HG03108 (cell line): ENCODE measurements around the gene EI24.
"Not testable (repeated sequence)": the region's sequence is repeated elsewhere in the genome, so short reads cannot be mapped to it uniquely, and the experiment has no call there.

Experiments used
- ATAC-seq: cut with Tn5 transposase; IDR thresholded peaks from one replicate; pipeline ENCODE4 v1.9.1; 2021; ENCODE audit warnings: moderate library complexity; ENCODE audit not compliant: unreplicated experiment

Gene EI24

DNA sequence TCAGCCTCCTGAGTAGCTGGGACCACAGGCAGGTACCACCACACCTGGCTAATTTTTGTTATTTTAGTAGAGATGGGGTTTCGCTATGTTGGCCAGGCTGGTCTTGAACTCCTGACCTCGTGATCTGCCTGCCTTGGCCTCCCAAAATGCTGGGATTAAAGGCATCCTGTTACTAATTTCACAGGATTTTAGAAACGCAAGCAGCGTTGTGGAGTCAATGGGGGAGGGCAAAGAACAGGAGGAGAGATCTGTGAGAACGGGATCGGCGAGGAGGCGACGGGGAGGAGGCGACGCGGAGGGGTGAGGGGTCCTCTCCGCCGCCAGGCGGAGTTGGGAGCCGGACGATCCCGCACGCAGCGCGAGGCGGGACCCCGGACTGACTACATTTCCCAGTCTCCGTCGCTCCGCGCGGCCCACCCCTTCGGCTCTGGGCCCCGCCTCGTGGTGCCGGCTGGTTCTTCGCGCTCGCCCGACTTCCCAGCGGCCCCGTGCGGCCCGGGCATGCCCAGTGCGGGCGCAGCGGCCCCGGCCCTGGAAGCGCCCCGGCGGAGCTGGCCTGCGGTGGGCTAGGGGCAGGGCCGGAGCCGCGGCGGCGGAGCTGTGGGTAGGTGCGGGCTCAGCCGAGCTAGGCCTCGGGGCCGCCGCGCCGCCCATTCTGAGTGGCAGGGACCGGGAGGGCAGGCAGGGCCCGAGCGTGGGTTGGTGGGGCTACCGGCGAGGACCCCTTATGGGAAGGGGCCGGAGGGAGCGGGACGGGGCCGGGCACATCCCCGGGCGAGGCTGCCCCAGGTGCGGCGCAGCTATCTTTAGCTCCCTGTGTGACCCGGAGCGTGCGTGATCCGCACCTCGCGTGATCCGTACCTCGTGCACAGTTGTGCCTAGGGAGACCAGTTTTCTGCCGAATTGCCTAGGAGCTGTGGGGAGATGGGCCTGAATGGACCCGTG lies at the start of gene EI24:
TSS of gene EI24 (plus strand) at position 508 of the 945 bp plus-strand sequence. CDS start 3,051 bp downstream, outside the sequence.
- ATAC-seq = peak; percentile 99

DNA sequence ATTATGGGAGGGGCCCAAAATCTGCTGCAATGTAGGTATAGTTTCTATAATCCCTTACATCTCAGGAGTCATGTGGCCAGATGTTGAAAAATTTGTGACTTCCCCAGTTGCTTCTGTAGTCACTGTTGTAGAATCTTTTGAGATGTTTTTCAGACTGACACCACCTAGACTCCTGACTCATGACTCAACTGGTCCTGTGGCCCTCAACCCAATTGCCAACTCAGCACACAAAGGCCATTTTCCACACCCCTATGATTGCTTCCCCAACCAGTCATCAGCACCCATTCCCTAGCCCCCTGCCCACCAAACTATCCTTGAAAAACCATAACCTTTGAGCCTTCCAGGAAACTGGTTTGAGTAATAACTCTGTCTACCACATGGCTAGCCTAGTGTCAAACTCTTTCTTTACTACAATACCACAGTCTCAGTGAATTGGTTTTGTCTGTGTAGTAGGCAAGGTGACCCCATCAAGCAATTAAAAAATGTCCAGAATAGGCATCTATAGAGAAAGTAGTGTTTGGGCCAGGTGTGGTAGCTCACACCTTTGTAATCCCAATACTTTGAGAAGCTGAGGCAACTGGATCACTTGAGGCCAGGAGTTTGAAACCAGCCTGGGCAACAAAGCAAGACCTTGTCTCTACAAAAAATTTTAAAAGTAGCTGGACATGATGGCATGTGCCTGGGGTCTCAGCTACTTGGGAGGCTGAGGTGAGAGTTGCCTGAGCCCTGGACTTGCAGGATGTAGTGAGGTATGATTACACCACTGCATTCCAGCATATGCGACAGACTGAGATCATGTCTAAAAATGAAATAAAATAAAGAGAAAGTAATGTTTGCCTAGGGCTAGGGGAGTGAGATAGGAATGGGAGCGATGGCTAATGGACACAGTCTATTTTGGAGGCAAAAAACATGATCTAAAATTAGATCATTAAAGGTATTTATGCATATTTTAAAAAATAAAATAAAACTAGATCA lies 49.1 kb upstream of the EI24 start:
- no peak for ATAC-seq

DNA sequence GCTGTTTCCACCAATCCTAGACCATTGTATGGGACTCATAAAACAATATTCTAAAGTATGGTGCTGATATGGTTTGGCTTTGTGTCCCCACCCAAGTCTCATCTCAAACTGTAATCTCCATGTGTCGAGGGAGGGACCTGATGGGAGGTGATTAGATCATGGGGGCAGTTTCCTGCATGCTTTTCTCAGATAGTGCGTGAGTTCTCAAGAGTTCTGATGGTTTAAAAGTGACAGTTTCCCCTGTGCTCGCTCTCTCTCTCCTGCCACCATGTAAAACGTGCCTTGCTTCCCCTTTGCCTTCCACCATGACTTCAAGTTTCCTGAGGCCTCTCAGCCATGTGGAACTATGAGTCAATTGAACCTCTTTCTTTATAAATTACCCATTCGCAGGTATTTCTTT lies 44.0 kb upstream of the EI24 start:
- no peak for ATAC-seq

DNA sequence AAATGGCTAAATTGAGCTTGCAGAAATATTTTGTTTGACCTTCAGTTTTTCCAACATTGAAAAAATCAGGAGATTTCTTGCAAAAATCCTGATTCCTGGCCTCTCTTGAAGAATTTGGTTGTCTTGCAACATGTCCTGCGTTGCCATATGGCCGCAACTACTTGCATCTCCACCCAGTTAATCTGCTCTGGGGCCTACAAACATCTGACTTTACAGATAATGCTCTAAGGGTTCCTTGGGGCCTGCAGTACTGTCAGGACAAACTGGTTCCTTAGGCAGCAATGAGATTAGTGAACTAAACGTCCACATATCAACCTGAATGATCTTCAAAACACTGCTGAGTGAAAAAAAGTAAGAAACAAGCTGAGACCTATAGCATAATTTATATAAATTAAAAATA lies 36.6 kb upstream of the EI24 start:
- ATAC-seq = no peak

DNA sequence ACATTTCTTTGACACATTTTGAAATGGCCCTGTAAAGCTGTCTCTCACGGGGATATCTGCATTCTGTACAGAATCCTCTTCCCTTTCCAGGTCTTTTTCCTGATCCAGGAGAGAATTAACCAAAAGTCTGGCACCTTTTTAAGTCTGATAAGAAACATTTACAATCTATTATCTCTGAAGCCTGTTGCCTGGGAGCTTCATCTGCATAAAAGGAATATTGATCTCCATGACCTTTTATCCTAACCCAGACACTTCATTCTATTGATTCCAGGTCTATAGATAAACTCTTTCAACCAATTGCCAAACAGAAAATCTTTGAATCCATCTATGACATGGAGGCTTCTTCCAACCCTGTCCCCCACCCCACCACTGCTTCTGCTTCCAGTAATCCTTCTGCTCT lies 33.7 kb upstream of the EI24 start:
- no peak for ATAC-seq

DNA sequence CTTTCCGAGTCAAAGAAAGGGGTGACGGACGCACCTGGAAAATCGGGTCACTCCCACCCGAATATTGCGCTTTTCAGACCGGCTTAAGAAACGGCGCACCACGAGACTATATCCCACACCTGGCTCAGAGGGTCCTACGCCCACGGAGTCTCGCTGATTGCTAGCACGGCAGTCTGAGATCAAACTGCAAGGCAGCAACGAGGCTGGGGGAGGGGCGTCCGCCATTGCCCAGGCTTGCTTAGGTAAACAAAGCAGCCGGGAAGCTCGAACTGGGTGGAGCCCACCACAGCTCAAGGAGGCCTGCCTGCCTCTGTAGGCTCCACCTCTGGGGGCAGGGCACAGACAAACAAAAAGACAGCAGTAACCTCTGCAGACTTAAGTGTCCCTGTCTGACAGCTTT lies 32.4 kb upstream of the EI24 start:
- ATAC-seq = not testable (repeated sequence)

DNA sequence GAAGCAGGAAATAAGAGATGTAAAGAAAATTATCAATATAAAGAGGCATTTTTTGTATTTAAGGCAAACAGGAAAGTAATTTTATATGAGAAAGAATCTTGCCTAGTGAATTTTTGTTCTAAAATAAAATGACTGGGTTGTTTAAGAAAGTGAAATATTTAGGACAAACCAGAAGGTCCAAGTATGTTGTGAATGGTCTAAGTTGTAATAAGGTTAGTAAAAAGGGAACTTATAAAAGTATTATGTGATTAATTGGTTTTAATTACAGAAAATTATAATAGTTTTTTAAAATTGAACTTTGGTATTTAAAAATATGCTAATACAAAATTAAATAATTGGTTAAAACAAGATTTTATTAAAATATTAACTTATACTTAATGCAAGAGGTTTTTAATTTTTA lies 26.6 kb upstream of the EI24 start:
- ATAC-seq = no peak

DNA sequence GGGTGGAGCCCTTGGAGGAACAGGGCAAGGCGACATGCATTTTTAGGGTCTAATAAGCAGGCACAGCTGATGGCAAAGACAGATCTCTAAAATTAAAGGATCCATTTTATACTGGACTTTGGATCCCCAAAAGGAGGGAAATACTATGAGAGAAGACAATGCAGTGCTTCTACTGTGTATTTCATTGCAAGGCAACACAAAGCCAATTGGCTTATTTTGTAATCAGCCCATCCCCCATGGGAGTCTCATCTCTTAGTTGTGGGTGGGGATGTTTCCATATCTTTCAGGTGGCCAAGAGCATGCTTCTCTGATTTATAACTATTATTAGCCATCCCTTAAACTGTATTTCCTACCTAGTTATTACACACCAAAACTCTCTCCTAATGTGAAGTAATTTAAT lies 18.5 kb upstream of the EI24 start:
- no peak for ATAC-seq

DNA sequence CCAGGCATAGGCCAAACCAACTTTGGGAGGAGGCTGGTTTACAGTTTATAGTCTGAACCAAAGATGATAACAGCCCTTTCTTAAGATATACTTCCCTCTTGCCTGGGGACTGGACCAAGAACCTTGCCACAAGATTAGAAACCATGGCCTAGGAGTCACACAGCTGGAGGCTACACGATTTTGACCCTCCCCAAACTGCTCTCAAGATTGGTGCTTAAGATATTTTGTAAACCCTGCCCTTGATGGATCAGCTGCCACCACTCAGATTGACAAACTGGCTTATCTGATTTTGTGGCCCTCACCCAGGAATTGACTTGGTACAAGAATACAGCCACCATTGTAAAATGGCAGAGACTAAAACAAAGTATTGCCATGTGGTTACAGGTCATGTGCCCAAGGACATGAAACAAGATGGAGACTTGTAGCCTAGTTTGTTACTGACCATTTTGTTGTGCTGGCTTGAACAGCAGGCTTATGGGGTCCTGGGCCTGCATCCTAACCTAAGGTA lies 17.4 kb upstream of the EI24 start:
- ATAC-seq = no peak

DNA sequence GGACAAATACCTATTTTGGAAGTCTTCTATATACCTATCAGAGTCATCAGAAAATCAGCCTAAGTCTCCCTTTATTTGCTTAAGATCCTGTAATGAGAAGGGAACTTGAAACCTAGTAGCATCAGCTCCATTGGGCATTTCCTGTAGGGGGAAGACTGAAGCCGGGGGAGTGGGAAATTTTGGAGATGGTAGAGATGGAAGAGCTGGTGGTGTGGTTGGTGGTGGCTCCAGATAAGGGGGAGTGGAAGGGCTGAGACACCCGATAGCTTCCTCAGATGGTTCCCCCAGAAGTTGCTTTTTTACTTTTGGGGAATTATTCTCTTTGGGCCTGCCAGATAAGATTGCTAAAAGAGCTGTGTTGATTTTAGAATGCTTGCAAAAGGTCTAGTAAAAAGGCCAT lies 16.4 kb upstream of the EI24 start:
- no peak for ATAC-seq

DNA sequence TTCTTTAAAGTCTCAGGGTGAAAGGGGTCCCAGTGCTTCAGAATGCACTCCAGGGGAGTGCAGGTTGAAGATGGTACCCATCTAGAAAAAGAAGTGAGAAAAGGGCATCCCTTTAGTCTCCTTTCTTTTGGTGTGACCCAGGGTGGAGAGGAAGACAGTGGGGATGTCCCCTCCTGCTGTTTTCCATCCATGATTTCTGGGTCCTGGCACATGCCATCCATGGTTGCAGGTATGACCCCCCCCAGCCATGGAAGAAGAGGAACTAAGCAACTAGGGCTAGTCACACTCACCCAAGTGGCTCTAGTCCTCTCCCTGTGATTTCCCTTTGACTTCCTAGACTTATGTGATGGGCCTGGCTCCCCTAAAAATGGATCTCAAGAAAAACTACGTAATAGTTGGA lies 15.9 kb upstream of the EI24 start:
- no peak for ATAC-seq

DNA sequence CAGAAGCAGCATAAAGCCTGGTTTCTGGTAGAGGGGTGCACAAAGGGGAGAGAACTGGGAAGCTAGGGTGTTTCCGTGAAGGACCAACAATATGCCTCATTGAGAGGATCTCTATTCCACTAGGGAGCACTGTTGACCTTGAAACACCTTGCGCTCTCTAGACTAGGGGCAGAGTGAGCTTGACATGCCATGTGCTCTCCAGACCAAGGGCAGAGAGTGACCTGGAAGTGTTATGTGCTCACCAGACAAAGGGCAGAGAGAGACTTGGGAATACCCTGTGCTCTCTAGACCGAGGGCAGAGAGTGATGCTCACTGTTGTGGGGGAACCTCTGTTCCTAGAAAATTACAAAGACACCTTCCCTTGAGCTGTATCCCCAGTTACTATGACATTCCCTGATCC lies 15.2 kb upstream of the EI24 start:
- ATAC-seq = no peak

DNA sequence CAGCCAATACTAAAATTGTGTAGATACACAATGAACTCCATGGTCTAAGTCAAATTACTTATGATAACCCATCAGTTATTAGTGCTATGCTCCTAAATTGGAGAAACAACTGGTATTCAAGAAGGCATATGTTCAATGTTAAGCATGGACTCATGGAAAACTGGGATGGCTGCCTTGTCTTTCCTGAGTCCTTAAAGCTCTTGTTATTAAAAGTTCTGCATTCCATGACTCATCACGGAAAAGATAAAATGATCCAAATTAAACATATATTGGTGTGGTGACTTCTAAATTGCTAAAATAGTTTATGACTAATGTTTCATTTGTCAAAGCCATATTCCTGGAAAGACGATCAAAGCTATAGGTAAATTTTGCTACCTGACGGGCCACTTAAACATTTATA lies 9.4 kb upstream of the EI24 start:
- ATAC-seq = no peak

DNA sequence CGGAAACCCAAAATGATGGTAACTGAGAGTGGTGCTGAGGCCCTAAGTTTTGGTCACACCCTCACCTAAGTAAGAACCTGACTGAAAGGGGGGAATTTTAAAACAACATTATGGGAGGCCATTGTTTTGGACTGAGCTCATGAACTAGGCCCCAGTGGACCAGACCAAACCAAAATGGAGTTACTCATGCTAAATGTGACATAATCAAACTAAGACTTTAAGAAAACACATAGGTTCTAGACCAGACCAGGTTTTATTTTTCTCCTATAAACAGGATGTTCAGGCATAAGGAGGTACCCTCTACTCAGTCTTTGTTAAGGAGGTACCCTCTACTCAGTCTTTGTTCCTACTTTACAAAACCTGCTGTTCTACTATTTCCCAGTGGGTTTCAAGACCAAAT lies 7.4 kb upstream of the EI24 start:
- no peak for ATAC-seq

DNA sequence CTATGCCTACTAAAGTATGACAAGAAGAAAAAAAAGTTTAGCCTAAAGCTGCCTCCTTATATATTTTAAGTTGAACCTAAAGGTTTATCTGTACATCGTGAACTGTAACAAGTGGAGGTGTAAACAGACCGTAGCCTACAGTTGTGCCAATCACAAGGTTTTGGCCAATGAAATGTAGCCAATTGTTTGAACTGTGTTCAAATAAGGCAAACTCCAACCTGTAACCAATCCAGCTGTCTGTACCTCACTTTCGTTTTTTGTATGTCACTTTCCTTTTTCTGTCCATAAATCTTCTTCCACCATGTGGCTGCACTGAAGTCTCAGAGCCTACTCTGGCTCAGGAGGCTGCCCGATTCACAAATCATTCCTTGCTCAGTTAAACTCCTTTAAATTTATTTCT lies 6.8 kb upstream of the EI24 start:
- no peak for ATAC-seq

DNA sequence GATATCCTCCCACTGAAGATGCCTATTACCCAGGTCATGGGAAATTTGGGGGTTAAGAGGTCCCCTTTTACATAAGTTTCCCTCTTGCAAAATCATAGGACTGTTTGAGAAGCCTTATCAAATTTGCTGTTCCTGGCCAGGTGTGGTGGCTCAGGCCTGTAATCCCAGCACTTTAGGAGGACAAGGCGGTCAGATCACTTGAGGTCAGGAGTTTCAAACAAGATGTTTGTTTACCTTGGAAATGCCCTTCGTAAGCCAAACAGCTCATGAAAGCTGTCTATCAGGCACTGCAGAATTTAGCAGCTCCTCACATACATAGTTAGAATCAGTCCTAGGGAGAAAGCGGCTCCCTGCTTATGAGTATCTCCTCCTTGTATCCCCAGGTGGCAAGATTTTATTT lies 4.9 kb upstream of the EI24 start:
- no peak for ATAC-seq

DNA sequence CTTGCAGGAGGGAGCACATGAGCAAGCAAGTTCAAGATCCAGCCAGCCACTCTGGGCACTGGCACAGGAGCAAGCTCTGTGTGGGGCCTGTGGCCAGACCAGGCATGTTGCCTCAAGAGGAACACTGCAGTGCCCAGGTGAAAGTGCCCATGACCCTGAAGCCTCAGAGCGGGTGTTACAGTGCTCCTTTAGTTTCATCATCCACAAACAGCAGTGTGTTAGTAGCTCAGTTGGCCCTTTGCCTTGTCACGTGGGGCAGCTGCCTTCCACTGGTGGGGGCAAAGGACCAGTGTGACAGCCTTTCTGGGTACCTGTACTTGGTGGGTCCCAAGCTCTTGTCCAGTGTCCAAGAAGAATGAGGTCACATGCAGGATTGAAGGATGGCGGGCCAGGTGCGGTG lies 3.0 kb upstream of the EI24 start:
- ATAC-seq = no peak

DNA sequence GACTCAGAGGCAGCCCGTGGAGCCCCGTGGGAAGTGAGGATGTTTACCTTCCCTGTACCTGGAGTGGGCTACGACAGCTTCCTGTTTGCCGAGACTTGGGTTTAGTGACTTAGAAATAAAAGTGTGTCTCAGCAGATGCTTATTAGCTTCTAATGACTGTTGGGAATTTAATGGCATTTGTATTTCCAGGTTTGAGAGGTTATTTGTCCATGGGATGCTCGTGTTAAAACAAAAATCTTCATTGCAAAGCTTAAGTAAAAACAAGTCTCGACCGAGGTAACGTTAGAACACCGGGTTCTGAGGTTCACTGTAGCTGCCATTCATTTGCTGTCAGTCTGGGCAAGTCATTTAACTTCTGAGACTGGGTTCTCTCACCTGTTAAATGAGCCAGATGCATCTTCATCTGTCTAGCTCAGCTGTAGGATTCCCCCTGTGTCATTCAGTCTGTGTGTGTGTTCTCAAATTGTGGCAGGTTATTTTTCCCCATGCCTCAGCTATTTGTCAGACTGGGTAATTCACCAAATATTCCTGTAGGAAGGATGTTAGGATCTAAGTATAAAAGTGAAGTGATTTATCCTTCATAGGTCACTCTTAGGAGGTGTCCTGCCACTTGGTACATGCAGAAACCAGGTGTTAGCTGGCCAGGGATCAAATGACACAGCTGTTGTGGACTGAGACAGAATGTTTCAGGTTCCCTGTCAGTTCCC lies 791 bp downstream of the EI24 start:
- ATAC-seq = no peak

DNA sequence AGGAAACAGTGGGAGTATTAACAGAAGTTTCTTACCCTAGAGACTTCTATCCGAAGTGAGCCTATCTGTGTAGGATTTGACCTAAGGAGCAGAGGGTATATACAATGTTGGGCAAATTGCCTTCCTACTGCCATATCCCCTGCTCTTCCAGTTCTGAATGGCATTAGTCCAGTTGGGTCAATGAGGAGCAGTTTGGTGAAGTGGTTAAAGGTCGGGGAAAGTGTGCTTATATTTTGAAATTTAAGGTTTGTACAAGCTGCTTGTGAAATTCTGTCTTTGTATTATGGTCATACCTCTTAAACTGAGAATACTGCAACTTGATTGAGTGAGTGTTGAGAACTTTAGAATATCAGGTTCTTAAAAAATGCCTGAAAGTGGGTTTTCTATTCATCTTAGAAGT lies 1.7 kb downstream of the EI24 start:
- ATAC-seq = no peak

DNA sequence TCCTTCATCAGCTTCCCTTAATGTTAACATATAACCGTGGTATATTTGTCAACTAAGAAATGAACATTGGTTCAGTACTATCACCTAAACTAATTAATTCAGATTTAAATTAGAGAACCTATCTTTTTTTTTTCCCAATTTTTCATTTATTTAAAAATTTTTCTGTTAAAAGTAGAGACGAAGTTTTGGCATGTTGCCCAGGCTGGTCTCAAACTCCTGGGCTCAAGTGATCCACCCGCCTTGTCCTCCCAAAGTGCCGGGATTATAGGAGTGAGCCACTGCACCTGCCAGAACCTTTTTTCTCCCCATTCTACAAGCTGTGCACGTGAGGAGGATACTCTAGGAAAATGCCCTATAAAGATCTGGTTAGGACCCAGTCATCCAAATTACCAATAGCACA lies 3.6 kb downstream of the EI24 start:
- ATAC-seq = no peak

DNA sequence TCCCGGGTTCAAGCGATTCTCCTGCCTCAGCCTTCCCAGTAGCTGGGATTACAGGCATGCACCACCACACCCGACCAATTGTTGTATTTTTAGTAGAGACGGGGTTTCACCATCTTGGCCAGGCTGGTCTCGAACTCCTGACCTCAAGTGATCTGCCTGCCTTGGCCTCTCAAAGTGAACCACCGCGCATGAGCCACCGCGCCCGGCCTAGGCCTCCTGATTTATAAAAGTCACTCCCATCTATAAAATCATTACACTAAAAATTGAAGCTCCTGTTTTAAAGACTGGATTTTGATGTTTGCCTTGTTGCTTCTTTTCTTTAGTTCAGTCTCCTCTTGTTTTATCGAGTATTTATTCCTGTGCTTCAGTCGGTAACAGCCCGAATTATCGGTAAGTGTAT lies 7.9 kb downstream of the EI24 start:
- ATAC-seq = not testable (repeated sequence)
